ENCODE measurements around the gene TMPRSS3.

Gene TMPRSS3

GRCh38 chr21:42352441-42353095, 43.3 kb downstream of the TMPRSS3 start:
- Histone ChIP-seq H3K27me3 (ENCODE audit: insufficient read depth, low read length) (no peaks in the 10 kb centered on the region), H3K4me1 (ENCODE audit: insufficient read depth, low read length) (no peaks in the 10 kb centered on the region), H3K27ac (ENCODE audit: low read length) (no peak overlapping the region), H3K9me3 (ENCODE audit: insufficient read depth, low read depth, low read length) (no peaks in the 10 kb centered on the region), H3K9ac (ENCODE audit: low read depth, low read length) (no peak overlapping the region), H3K4me3 (ENCODE audit: low read length) (no peak overlapping the region), H3K36me3 (ENCODE audit: insufficient read depth, low read depth, low read length) (no peaks in the 10 kb centered on the region)

- Histone ChIP-seq H3K4me1 (ENCODE audit: insufficient read depth, low read length) (no peaks in the 10 kb centered on the region), H3K36me3 (ENCODE audit: insufficient read depth, low read depth, low read length) (no peaks in the 10 kb centered on the region), H3K9me3 (ENCODE audit: insufficient read depth, low read depth, low read length) (no peaks in the 10 kb centered on the region), H3K9ac (ENCODE audit: low read depth, low read length) (no peak overlapping the region), H3K4me3 (ENCODE audit: low read length) (no peak overlapping the region), H3K27ac (ENCODE audit: low read length) (no peak overlapping the region), H3K27me3 (ENCODE audit: insufficient read depth, low read length) (no peaks in the 10 kb centered on the region)
Observed at GRCh38 chr21:42351626-42352440, 44.0 kb downstream of the TMPRSS3 start.

- no peaks in the 10 kb centered on the region for H3K4me1 ChIP-seq (ENCODE audit: insufficient read depth, low read length)
- H3K4me3 ChIP-seq (ENCODE audit: low read length) = no peak within 1 kb of the TSS
- no peaks in the 10 kb centered on the region for H3K36me3 ChIP-seq (ENCODE audit: insufficient read depth, low read depth, low read length)
- H3K27ac ChIP-seq (ENCODE audit: low read length) = no peak within 1 kb of the TSS
- H3K9me3 ChIP-seq (ENCODE audit: insufficient read depth, low read depth, low read length) = no peaks in the 10 kb centered on the region
- H3K9ac ChIP-seq (ENCODE audit: low read depth, low read length) = no peak within 1 kb of the TSS
- no peaks in the 10 kb centered on the region for H3K27me3 ChIP-seq (ENCODE audit: insufficient read depth, low read length)
Observed at GRCh38 chr21:42350927-42351426, 44.9 kb downstream of the TMPRSS3 start, which contains the start of gene TFF2. Gene TFF2 (minus strand): TSS chr21:42350994. CDS start chr21:42350957, 37 bp downstream.

GRCh38 chr21:42350318-42350910, 45.4 kb downstream of the TMPRSS3 start:
- no peaks in the 10 kb centered on the region for H3K36me3 ChIP-seq (ENCODE audit: insufficient read depth, low read depth, low read length)
- H3K9me3 ChIP-seq (ENCODE audit: insufficient read depth, low read depth, low read length) = no peaks in the 10 kb centered on the region
- no peak overlapping the region for H3K4me3 ChIP-seq (ENCODE audit: low read length)
- no peaks in the 10 kb centered on the region for H3K27me3 ChIP-seq (ENCODE audit: insufficient read depth, low read length)
- H3K4me1 ChIP-seq (ENCODE audit: insufficient read depth, low read length) = no peaks in the 10 kb centered on the region
- H3K27ac ChIP-seq (ENCODE audit: low read length) = no peak overlapping the region
- H3K9ac ChIP-seq (ENCODE audit: low read depth, low read length) = no peak overlapping the region

- H3K4me1 ChIP-seq (ENCODE audit: insufficient read depth, low read length) = no peaks in the 10 kb centered on the region
- H3K9ac ChIP-seq (ENCODE audit: low read depth, low read length) = no peak overlapping the region
- H3K36me3 ChIP-seq (ENCODE audit: insufficient read depth, low read depth, low read length) = no peaks in the 10 kb centered on the region
- H3K4me3 ChIP-seq (ENCODE audit: low read length) = no peak overlapping the region
- no peak overlapping the region for H3K27ac ChIP-seq (ENCODE audit: low read length)
- no peaks in the 10 kb centered on the region for H3K9me3 ChIP-seq (ENCODE audit: insufficient read depth, low read depth, low read length)
- no peaks in the 10 kb centered on the region for H3K27me3 ChIP-seq (ENCODE audit: insufficient read depth, low read length)
Observed at GRCh38 chr21:42349420-42350317, 46.2 kb downstream of the TMPRSS3 start.

- no peaks in the 10 kb centered on the region for H3K27me3 ChIP-seq (ENCODE audit: insufficient read depth, low read length)
- no peak overlapping the region for H3K9ac ChIP-seq (ENCODE audit: low read depth, low read length)
- H3K36me3 ChIP-seq (ENCODE audit: insufficient read depth, low read depth, low read length) = no peaks in the 10 kb centered on the region
- no peaks in the 10 kb centered on the region for H3K4me1 ChIP-seq (ENCODE audit: insufficient read depth, low read length)
- H3K4me3 ChIP-seq (ENCODE audit: low read length) = no peak overlapping the region
- H3K9me3 ChIP-seq (ENCODE audit: insufficient read depth, low read depth, low read length) = no peaks in the 10 kb centered on the region
- no peak overlapping the region for H3K27ac ChIP-seq (ENCODE audit: low read length)
Observed at GRCh38 chr21:42348762-42349161, 47.1 kb downstream of the TMPRSS3 start.

GRCh38 chr21:42347601-42348327, 48.1 kb downstream of the TMPRSS3 start:
- H3K9ac ChIP-seq (ENCODE audit: low read depth, low read length) = no peak overlapping the region
- no peak overlapping the region for H3K4me3 ChIP-seq (ENCODE audit: low read length)
- no peaks in the 10 kb centered on the region for H3K9me3 ChIP-seq (ENCODE audit: insufficient read depth, low read depth, low read length)
- H3K27ac ChIP-seq (ENCODE audit: low read length) = no peak overlapping the region
- H3K27me3 ChIP-seq (ENCODE audit: insufficient read depth, low read length) = no peaks in the 10 kb centered on the region
- no peaks in the 10 kb centered on the region for H3K4me1 ChIP-seq (ENCODE audit: insufficient read depth, low read length)
- H3K36me3 ChIP-seq (ENCODE audit: insufficient read depth, low read depth, low read length) = no peaks in the 10 kb centered on the region

- Histone ChIP-seq H3K36me3 (ENCODE audit: insufficient read depth, low read depth, low read length) (no peaks in the 10 kb centered on the region), H3K4me3 (ENCODE audit: low read length) (no peak overlapping the region), H3K27me3 (ENCODE audit: insufficient read depth, low read length) (no peaks in the 10 kb centered on the region), H3K4me1 (ENCODE audit: insufficient read depth, low read length) (no peaks in the 10 kb centered on the region), H3K27ac (ENCODE audit: low read length) (no peak overlapping the region), H3K9me3 (ENCODE audit: insufficient read depth, low read depth, low read length) (no peaks in the 10 kb centered on the region), H3K9ac (ENCODE audit: low read depth, low read length) (no peak overlapping the region)
Observed at GRCh38 chr21:42346866-42347600, 48.8 kb downstream of the TMPRSS3 start.

- no peak overlapping the region for H3K27ac ChIP-seq (ENCODE audit: low read length)
- no peaks in the 10 kb centered on the region for H3K27me3 ChIP-seq (ENCODE audit: insufficient read depth, low read length)
- H3K9ac ChIP-seq (ENCODE audit: low read depth, low read length) = no peak overlapping the region
Observed at GRCh38 chr21:42346441-42346840, 49.4 kb downstream of the TMPRSS3 start.

GRCh38 chr21:42344631-42345030, 51.2 kb downstream of the TMPRSS3 start:
- no peak overlapping the region for H3K4me3 ChIP-seq (ENCODE audit: low read length)
- no peak overlapping the region for H3K9ac ChIP-seq (ENCODE audit: low read depth, low read length)
- H3K27me3 ChIP-seq (ENCODE audit: insufficient read depth, low read length) = no peaks in the 10 kb centered on the region
- no peaks in the 10 kb centered on the region for H3K36me3 ChIP-seq (ENCODE audit: insufficient read depth, low read depth, low read length)
- H3K4me1 ChIP-seq (ENCODE audit: insufficient read depth, low read length) = no peaks in the 10 kb centered on the region
- H3K9me3 ChIP-seq (ENCODE audit: insufficient read depth, low read depth, low read length) = no peaks in the 10 kb centered on the region
- no peak overlapping the region for H3K27ac ChIP-seq (ENCODE audit: low read length)

More at GRCh38 chr21:42346441-42346840, 49.4 kb downstream of the TMPRSS3 start:
- Histone ChIP-seq H3K36me3 (ENCODE audit: insufficient read depth, low read depth, low read length) (no peaks in the 10 kb centered on the region), H3K4me1 (ENCODE audit: insufficient read depth, low read length) (no peaks in the 10 kb centered on the region), H3K9me3 (ENCODE audit: insufficient read depth, low read depth, low read length) (no peaks in the 10 kb centered on the region), H3K4me3 (ENCODE audit: low read length) (no peak overlapping the region)
